Measurements from ENCODE around the gene DTL.
A peak's percentile ranks its signal among the peaks of the same experiment; 100 is the strongest.
"Not testable (repeated sequence)": the region's sequence is repeated elsewhere in the genome, so short reads cannot be mapped to it uniquely, and the experiment has no call there.

Gene DTL, protein sequence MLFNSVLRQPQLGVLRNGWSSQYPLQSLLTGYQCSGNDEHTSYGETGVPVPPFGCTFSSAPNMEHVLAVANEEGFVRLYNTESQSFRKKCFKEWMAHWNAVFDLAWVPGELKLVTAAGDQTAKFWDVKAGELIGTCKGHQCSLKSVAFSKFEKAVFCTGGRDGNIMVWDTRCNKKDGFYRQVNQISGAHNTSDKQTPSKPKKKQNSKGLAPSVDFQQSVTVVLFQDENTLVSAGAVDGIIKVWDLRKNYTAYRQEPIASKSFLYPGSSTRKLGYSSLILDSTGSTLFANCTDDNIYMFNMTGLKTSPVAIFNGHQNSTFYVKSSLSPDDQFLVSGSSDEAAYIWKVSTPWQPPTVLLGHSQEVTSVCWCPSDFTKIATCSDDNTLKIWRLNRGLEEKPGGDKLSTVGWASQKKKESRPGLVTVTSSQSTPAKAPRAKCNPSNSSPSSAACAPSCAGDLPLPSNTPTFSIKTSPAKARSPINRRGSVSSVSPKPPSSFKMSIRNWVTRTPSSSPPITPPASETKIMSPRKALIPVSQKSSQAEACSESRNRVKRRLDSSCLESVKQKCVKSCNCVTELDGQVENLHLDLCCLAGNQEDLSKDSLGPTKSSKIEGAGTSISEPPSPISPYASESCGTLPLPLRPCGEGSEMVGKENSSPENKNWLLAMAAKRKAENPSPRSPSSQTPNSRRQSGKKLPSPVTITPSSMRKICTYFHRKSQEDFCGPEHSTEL

DNA sequence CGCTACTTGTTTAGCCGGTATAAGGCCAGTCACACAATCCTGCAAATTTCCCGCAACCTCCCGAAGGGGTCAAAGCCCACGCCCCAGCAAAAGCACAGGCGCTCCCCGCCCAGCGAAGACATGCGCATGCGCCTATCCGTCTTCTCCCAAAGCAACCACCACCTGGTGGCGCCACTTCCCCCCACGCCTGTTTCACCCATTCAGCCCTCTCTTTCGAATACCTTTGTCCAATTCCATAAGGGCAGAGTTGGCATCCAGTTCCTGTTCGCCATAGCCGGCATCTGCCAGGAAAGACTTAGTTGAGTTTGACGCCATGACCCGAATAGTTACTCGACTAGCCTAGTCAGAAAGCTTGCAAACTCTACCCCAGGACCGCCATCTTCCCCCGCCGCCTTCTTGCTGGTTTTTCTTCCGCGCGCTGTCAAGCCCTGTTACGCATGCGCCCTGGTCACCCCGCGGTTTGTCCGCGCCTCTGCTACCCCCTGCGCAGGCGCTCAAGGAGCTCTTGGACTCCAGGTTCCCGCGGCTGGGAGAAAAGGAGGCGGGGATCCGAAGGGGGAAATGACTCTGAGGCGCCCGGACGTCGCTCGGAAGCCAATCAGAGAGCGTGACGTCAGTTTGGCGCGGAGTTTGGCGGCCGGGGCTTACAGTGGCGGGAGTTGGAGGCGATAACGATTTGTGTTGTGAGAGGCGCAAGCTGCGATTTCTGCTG is at the start of gene DTL, which contains the start of gene INTS7:
Gene DTL, plus strand, starts transcription at position 626 of the 712 bp plus-strand sequence. CDS start 143 bp downstream, outside the sequence.
Gene INTS7, minus strand, starts transcription at position 435 of the 712 bp plus-strand sequence. Its CDS starts 120 bp downstream, at position 315.
- peak; percentile 98 for DNase-seq

GRCh38 chr1:211986628-211987254 is 48.8 kb upstream of the DTL start:
- no peak for DNase-seq

GRCh38 chr1:211991695-211992094 is 43.9 kb upstream of the DTL start:
- DNase-seq: no peak

- not testable (repeated sequence) for DNase-seq
These were observed 38.1 kb upstream of the DTL start for GRCh38 chr1:211997426-211997825.

DNA sequence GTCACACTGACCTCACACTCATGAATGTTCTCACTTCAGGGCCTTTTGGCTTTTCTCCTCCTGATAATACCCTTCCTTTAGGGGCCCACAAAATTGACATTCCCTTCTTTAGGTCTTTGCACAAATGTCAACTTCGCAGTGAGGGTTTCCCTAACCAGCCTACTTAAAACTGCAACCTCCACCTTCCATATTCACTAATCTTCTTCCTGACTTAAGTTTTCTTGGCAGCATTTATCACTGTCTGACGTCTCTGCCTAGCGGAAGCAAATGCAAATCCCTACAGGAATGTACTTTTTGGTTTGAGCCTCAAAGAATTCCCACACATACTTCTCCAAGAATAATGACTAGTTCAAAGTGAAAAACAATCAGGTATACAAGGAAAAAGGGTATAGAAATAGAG is 33.0 kb upstream of the DTL start:
- DNase-seq: no peak

- no peak for DNase-seq
These were observed 30.5 kb upstream of the DTL start for GRCh38 chr1:212004895-212005608.

GRCh38 chr1:212007178-212007577 is 28.4 kb upstream of the DTL start:
- no peak for DNase-seq

GRCh38 chr1:212007886-212008285 is 27.7 kb upstream of the DTL start:
- no peak for DNase-seq

DNA sequence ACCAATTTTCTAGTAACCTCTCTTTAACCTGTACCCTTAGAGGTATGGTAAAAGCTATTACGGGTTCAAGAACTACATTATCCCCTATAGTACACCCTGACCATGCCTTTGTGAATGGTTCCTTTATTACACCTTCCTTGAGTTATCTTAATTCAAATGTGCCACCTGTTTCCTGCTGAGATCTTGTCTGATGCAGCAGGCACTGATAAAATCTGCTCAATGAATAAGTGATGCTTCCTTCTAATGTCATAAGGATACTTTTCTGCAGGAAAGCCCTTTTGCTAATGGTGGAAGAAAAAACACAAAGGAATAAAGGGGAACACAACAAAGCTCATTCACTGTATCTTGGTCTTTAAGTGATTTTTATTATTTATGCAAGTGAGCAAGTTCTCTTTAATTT is 26.0 kb upstream of the DTL start:
- no peak for DNase-seq

- DNase-seq: no peak
These were observed 25.5 kb upstream of the DTL start for GRCh38 chr1:212010004-212010403.

DNA sequence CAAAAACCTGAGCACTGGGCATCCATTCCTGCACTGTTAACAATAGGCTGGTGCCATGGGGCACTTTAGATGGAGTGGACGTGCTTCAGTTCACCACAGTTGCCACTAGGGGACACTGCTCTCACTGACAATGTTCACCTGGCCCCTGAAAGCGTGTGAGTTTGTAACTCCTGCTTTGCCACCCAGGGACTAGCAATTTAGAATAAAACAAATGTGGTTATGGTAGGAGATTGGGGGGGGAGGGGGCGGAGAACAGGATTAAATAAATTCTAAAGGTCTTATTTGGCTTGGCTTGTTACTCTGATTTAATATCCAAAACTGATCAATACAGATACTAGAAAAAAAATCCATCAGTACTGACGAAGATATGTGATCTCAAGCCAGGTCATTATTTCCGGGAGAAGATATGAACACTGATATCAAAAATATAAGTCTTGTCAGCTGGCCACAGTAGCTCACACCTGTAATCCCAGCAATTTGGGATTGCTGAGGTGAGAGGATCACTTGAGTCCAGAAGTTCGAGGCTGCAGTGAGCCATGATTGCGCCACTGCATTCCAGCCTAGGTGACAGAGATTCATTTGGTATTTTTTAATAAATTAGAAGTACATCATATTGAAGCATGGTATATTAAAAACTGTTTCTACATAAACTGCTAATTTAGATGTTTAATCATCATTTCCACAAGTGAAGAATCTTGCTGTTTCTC is 23.4 kb upstream of the DTL start:
- peak; percentile 8 for DNase-seq

GRCh38 chr1:212013672-212014071 is 21.9 kb upstream of the DTL start:
- DNase-seq: no peak

- DNase-seq: no peak
These were observed 14.6 kb upstream of the DTL start for GRCh38 chr1:212020975-212021374.

DNA sequence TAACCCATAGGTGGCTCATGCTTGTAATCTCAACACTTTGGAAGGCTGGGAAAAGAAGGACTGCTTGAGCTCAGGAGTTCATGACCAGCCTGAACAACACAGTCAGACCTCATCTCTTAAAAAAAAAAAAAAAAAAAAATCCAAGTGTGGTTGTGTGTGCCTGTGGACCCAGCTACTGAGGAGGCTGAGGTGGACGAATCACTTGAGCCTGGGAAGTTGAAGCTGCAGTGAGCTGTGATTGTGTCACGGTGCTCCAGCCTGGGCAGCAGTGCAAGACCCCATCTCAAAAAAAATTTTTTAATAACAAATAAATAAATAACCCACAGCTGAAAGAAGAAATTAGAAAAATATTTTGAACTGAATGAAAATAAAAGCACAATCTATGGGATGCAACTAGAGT is 14.0 kb upstream of the DTL start:
- no peak for DNase-seq

- not testable (repeated sequence) for DNase-seq
These were observed 12.6 kb upstream of the DTL start for GRCh38 chr1:212022908-212023307.

DNA sequence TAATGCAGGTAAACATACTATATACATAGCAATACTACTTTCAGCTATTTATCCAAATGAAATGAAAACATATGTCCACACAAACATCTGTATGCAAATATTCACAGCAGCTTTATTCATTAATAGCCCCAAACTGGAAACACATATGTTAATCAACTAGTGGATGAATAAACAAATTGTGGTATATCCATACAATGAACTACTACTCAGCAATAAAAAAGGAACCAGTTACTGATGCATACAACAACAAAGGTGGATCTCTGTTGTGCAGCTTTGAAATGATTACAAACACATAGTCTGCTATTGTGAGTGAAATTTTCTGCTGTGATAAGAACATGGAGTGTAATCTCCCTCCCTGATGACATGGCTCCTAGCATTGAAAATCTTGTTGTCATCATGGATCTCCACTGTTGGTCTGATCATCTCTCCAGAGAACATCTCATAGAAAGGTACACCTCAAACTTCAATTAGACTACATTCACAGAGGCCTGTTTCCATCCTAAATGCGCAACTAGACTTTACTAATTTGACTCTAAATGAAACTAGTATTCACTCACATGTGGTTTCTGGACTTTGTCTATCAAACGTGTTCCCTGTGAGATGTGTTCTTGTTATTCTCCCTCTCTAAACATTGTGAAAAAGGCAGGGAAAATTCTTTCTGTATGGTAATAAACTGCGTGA is 10.9 kb upstream of the DTL start:
- DNase-seq: no peak

GRCh38 chr1:212027727-212028126 is 7.8 kb upstream of the DTL start:
- not testable (repeated sequence) for DNase-seq

- DNase-seq: no peak
These were observed 4.5 kb upstream of the DTL start for GRCh38 chr1:212030936-212031528.

GRCh38 chr1:212034516-212035122 is 929 bp upstream of the DTL start:
- DNase-seq: no peak
